Measurements from ENCODE around the gene IL1F10.

IL1F10 gene

DNA sequence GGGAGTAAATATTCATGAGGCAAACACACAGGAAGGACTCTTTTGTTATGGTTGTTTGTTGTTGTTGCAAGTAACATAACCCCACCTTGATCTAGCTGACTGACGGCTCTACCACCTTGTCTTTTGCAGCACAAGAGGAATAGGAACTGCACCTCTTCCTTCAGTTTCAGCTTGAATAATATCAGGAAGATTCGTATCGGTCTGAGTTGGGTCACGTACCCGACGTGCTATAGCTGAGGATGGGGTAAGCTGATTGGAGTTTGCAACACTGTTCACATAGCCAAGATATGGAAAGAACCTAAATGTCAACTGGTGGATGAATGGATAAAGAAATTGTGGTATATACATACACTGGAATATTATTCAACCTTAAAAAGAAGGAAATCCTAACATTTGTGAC lies 45.1 kb downstream of the IL1F10 start:
- ATAC-seq: no peak
- TF ChIP-seq SNAI2 (CRISPR knock-in tag; IDR thresholded peaks at IDR 0.05): no peak
- TF ChIP-seq GLIS3 (CRISPR knock-in tag; IDR thresholded peaks at IDR 0.05): no peak
- TF ChIP-seq TCF4 (CRISPR knock-in tag; IDR thresholded peaks at IDR 0.05; ENCODE audit: borderline replicate concordance): no peak
- TF ChIP-seq TSHZ2 (CRISPR knock-in tag; IDR thresholded peaks at IDR 0.05): no peak
- TF ChIP-seq ZFP3 (CRISPR knock-in tag; IDR thresholded peaks at IDR 0.05): no peak
- no peak for TF ChIP-seq ARNTL (CRISPR knock-in tag; IDR thresholded peaks at IDR 0.05; ENCODE audit: borderline replicate concordance, low read depth)
- no peak for TF ChIP-seq PATZ1 (CRISPR knock-in tag; IDR thresholded peaks at IDR 0.05; ENCODE audit: borderline replicate concordance)
- TF ChIP-seq RARB (CRISPR knock-in tag; IDR thresholded peaks at IDR 0.05): no peak
- no peak for TF ChIP-seq ESRRG (CRISPR knock-in tag; IDR thresholded peaks at IDR 0.05)
- TF ChIP-seq ZNF565 (CRISPR knock-in tag; conservative IDR thresholded peaks at IDR 0.05; ENCODE audit: low read depth): no peak

DNA sequence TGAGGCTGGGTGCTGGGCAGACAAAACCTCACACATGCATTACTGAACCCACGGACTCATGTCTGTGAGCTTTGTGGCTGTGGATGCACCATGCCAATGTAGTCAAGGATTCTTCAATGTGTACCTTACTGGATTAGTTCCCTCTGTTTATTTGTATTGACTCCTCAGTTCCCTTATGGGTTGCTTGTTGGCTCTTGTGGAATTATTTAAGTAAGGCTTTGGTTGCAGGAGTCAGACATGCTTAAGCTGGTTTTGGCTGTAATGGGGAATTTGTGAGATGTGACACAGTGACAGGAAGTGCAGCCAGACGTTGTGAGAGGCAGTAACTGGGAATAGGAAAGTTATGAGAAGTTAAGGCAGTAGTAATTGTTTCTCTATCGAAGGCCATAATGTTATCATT lies 46.0 kb downstream of the IL1F10 start:
- no peak for ATAC-seq
- TF ChIP-seq TOX (CRISPR knock-in tag; IDR thresholded peaks at IDR 0.05; ENCODE audit: borderline replicate concordance): no peak
- no peak for TF ChIP-seq ZFP30 (CRISPR knock-in tag; IDR thresholded peaks at IDR 0.05)
- TF ChIP-seq ZNF8 (CRISPR knock-in tag; IDR thresholded peaks at IDR 0.05): no peak
- TF ChIP-seq, protein P1, sequence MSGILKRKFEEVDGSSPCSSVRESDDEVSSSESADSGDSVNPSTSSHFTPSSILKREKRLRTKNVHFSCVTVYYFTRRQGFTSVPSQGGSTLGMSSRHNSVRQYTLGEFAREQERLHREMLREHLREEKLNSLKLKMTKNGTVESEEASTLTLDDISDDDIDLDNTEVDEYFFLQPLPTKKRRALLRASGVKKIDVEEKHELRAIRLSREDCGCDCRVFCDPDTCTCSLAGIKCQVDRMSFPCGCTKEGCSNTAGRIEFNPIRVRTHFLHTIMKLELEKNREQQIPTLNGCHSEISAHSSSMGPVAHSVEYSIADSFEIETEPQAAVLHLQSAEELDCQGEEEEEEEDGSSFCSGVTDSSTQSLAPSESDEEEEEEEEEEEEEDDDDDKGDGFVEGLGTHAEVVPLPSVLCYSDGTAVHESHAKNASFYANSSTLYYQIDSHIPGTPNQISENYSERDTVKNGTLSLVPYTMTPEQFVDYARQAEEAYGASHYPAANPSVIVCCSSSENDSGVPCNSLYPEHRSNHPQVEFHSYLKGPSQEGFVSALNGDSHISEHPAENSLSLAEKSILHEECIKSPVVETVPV (CRISPR knock-in tag; IDR thresholded peaks at IDR 0.05): no peak
- no peak for TF ChIP-seq ZNF565 (CRISPR knock-in tag; conservative IDR thresholded peaks at IDR 0.05; ENCODE audit: low read depth)

DNA sequence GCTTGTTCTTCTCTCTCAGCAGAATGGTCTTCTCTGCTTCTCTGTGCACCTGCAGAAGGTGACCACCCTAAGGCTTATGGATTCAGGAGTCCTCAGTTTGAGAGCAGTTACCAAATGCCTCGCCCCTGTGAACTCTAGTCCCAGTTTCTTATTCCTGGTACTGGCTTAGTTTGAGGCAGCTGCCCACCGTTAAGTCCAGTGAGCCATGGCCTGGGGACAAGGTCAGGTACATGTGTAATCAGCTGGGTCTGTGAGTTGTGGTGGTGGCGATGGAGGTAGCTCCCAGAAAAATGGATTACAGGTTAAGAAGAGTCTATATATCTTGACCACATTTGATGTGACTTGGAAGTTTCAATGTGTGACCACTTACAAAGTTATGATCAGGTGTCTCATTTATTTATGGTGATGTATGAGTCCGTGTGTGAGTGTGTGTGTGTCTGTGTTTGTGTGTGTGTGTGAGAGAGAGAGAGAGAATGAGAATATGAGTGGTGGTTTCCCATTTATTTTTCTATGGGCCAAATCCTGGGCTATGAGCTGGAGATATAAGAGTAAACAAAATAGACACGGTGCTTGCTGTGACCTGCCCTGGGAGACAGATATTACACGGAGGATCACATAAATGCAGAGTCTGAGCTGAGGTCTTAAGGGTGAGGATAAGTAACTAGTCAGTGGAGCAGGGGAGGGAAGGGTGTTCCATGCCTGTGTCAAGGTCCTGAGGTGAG lies 46.6 kb downstream of the IL1F10 start:
- ATAC-seq: no peak
- no peak for TF ChIP-seq ZC3H10 (CRISPR knock-in tag; IDR thresholded peaks at IDR 0.05)
- TF ChIP-seq ISL1 (CRISPR knock-in tag; IDR thresholded peaks at IDR 0.05): no peak
- no peak for TF ChIP-seq CSDC2 (CRISPR knock-in tag; IDR thresholded peaks at IDR 0.05)
- TF ChIP-seq, protein P2, sequence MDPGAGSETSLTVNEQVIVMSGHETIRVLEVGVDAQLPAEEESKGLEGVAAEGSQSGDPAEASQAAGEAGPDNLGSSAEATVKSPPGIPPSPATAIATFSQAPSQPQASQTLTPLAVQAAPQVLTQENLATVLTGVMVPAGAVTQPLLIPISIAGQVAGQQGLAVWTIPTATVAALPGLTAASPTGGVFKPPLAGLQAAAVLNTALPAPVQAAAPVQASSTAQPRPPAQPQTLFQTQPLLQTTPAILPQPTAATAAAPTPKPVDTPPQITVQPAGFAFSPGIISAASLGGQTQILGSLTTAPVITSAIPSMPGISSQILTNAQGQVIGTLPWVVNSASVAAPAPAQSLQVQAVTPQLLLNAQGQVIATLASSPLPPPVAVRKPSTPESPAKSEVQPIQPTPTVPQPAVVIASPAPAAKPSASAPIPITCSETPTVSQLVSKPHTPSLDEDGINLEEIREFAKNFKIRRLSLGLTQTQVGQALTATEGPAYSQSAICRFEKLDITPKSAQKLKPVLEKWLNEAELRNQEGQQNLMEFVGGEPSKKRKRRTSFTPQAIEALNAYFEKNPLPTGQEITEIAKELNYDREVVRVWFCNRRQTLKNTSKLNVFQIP (CRISPR knock-in tag; IDR thresholded peaks at IDR 0.05; ENCODE audit: borderline replicate concordance, low read depth): no peak
- no peak for TF ChIP-seq PATZ1 (CRISPR knock-in tag; IDR thresholded peaks at IDR 0.05; ENCODE audit: borderline replicate concordance)
- TF ChIP-seq OSR1 (CRISPR knock-in tag; IDR thresholded peaks at IDR 0.05): no peak
- TF ChIP-seq ZNF70 (CRISPR knock-in tag; IDR thresholded peaks at IDR 0.05): no peak
- no peak for TF ChIP-seq TCF4 (CRISPR knock-in tag; IDR thresholded peaks at IDR 0.05; ENCODE audit: borderline replicate concordance)
- no peak for TF ChIP-seq ZNF565 (CRISPR knock-in tag; conservative IDR thresholded peaks at IDR 0.05; ENCODE audit: low read depth)
- no peak for TF ChIP-seq TSHZ2 (CRISPR knock-in tag; IDR thresholded peaks at IDR 0.05)
- TF ChIP-seq, protein P3, sequence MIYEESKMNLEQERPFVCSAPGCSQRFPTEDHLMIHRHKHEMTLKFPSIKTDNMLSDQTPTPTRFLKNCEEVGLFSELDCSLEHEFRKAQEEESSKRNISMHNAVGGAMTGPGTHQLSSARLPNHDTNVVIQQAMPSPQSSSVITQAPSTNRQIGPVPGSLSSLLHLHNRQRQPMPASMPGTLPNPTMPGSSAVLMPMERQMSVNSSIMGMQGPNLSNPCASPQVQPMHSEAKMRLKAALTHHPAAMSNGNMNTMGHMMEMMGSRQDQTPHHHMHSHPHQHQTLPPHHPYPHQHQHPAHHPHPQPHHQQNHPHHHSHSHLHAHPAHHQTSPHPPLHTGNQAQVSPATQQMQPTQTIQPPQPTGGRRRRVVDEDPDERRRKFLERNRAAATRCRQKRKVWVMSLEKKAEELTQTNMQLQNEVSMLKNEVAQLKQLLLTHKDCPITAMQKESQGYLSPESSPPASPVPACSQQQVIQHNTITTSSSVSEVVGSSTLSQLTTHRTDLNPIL (CRISPR knock-in tag; IDR thresholded peaks at IDR 0.05; ENCODE audit: low read depth): no peak
- TF ChIP-seq SNAI2 (CRISPR knock-in tag; IDR thresholded peaks at IDR 0.05): no peak
- no peak for TF ChIP-seq ESRRG (CRISPR knock-in tag; IDR thresholded peaks at IDR 0.05)
- TF ChIP-seq ARNTL (CRISPR knock-in tag; IDR thresholded peaks at IDR 0.05; ENCODE audit: borderline replicate concordance, low read depth): no peak
- TF ChIP-seq, protein P1 (CRISPR knock-in tag; IDR thresholded peaks at IDR 0.05): no peak

All from SK-N-SH treated with all-trans-retinoic acid at 6 μM for 48 hours (cell line).